HG03520 (cell line): ENCODE results near the gene EDC3.

Experiments
- ATAC-seq: cut with Tn5 transposase; IDR thresholded peaks from one replicate; pipeline ENCODE4 v1.9.1; 2021; ENCODE audit warnings: mild to moderate bottlenecking, moderate library complexity; ENCODE audit not compliant: unreplicated experiment

The EDC3 gene

GRCh38 chr15:74585191-74585590 lies 110.6 kb downstream of the EDC3 start:
- no peak for ATAC-seq

- ATAC-seq: no peak
Measured at GRCh38 chr15:74584779-74585178, 111.0 kb downstream of the EDC3 start.

- no peak for ATAC-seq
Measured at GRCh38 chr15:74584204-74584603, 111.6 kb downstream of the EDC3 start.
